HepG2 (cell line): ENCODE measurements around the gene NFASC. TPM values are rescaled to one million over a fixed set of nuclear protein-coding genes. Genes with fewer than 3 reads are reported as not detected.

ENCODE experiments used
- ATAC-seq: fragments of 200-7000 bp; cut with Tn5 transposase; 3 replicates; pipeline ENCODE4 v1.9.1; 2020; ENCODE audit warnings: mild to moderate bottlenecking, moderate library complexity
- BruUV-seq: library from RNA; stranded (reverse); fragments of 400-500 nt; replicated peaks from 2 replicates; lab custom pipeline; 2021; lab: Mats Ljungman, UMichigan
- CTCF ChIA-PET: fragments of 300-600 bp; formaldehyde crosslinking; extraction: SDS; loops from one replicate; lab custom pipeline; 2021; ENCODE audit warnings: low total read pairs, inconsistent platforms, low intra/inter-chr PET ratio; lab: Yijun Ruan, JAX
- POLR2A ChIA-PET: fragments of 350-600 bp; sonication (Branson Sonifier 250); formaldehyde crosslinking; loops from one replicate; lab custom pipeline; 2020; ENCODE audit warnings: antibody characterized with exemption, inconsistent platforms; lab: Yijun Ruan, JAX
- DNase-seq: peaks from one replicate; pipeline ENCODE4 v3.0.0-alpha.2; 2015; ENCODE audit warnings: low spot score
- FAIRE-seq: peaks from 3 replicates; lab custom pipeline; 2011; peaks lifted over from hg19 to GRCh38; lab: Jason Lieb, UNC
- H2AFZ ChIP-seq: one replicate; pipeline ENCODE4 v1.6.1; 2011; ENCODE audit warnings: low read length, inconsistent platforms
- H3K27ac ChIP-seq: fragments of 300-600 bp; 3 replicates; pipeline ENCODE4 v1.8.0; 2011; ENCODE audit warnings: mixed run types, mild to moderate bottlenecking, mixed read lengths, low read length, inconsistent platforms; ENCODE audit not compliant: insufficient read depth; ENCODE audit errors: extremely low read length
- H3K27me3 ChIP-seq, 2 experiments: fragments of 200-600 bp in 1 of 2; 2 replicates in 1 of 2; 3 replicates in 1 of 2; pipeline versions ENCODE4 v1.6.0 to v1.8.0; 2011; ENCODE audit warnings: low read length in 2 of 2, mild to moderate bottlenecking in 2 of 2, moderate library complexity in 2 of 2, inconsistent platforms in 1 of 2; ENCODE audit not compliant: insufficient read depth in 2 of 2, control insufficient read depth in 1 of 2
- H3K36me3 ChIP-seq, 2 experiments: fragments of 200-600 bp in 1 of 2; replicated peaks in 1 of 2; 2 replicates in 1 of 2; 3 replicates in 1 of 2; pipeline versions ENCODE4 v1.5.1 to v1.8.0; 2011; ENCODE audit warnings: low read length in 2 of 2, inconsistent platforms in 1 of 2; ENCODE audit not compliant: insufficient read depth in 2 of 2, control insufficient read depth in 1 of 2
- H3K4me1 ChIP-seq: 2 replicates; pipeline ENCODE4 v1.5.1; 2012; ENCODE audit warnings: low read length, inconsistent platforms; ENCODE audit not compliant: insufficient read depth
- H3K4me2 ChIP-seq: 2 replicates; pipeline ENCODE4 v1.6.0; 2011; ENCODE audit warnings: low read depth, low read length, inconsistent platforms
- H3K4me3 ChIP-seq, 3 experiments: fragments of 200-600 bp in 1 of 3; sonication (generic), shearing (Covaris generic) in 1 of 3; replicated peaks in 1 of 3; 2 replicates each; pipeline ENCODE4 v1.5.1; 2011 to 2016; ENCODE audit warnings: low read length in 3 of 3, inconsistent platforms in 2 of 3, low read depth in 2 of 3, mild to moderate bottlenecking in 2 of 3, control low read depth in 1 of 3, mixed read lengths in 1 of 3; ENCODE audit not compliant: insufficient read depth in 1 of 3
- H3K79me2 ChIP-seq: one replicate; pipeline ENCODE4 v1.6.1; 2011; ENCODE audit warnings: low read length, inconsistent platforms; ENCODE audit not compliant: insufficient read depth
- H3K9ac ChIP-seq: 2 replicates; pipeline ENCODE4 v1.6.0; 2011; ENCODE audit warnings: mild to moderate bottlenecking, low read depth, low read length, inconsistent platforms; ENCODE audit not compliant: insufficient read depth
- H3K9me3 ChIP-seq: 2 replicates; pipeline ENCODE4 v1.5.1; 2012; ENCODE audit warnings: mild to moderate bottlenecking, low read length
- H4K20me1 ChIP-seq: 2 replicates; pipeline ENCODE4 v1.6.0; 2011; ENCODE audit warnings: inconsistent platforms, mild to moderate bottlenecking, low read length, moderate library complexity; ENCODE audit not compliant: insufficient read depth
- FOXM1 ChIP-seq: sonication (generic); formaldehyde crosslinking; IDR thresholded peaks from 2 replicates; pipeline ENCODE4 v1.5.0; 2020; ENCODE audit warnings: missing genetic modification reagents
- GMEB2 ChIP-seq: IDR thresholded peaks from 2 replicates; pipeline ENCODE4 v1.6.1; 2016; ENCODE audit warnings: missing biosample characterization, missing genetic modification reagents, low read depth
- NFRKB ChIP-seq: fragments of 450-650 bp; IDR thresholded peaks from 2 replicates; pipeline ENCODE4 v1.6.1; 2017
- NONO ChIP-seq, 2 experiments: fragments of 450-650 bp in 1 of 2; sonication (generic) in 1 of 2; formaldehyde crosslinking in 1 of 2; IDR thresholded peaks in 1 of 2; conservative IDR thresholded peaks in 1 of 2; 2 replicates each; pipeline versions ENCODE4 v1.6.1 to v1.8.0; 2017 to 2022; ENCODE audit warnings: mild to moderate bottlenecking in 1 of 2, missing genetic modification reagents in 1 of 2, moderate library complexity in 1 of 2
- REPIN1 ChIP-seq: sonication (generic); formaldehyde crosslinking; IDR thresholded peaks from 2 replicates; pipeline ENCODE4 v1.8.0; 2022; ENCODE audit warnings: missing genetic modification reagents, low read depth, mild to moderate bottlenecking, borderline replicate concordance
- TOE1 ChIP-seq: sonication (generic); formaldehyde crosslinking; IDR thresholded peaks from 2 replicates; pipeline ENCODE4 v1.4.0; 2020; ENCODE audit warnings: mild to moderate bottlenecking, missing genetic modification reagents
- whole genome bisulfite sequencing: methylation state at CpG from one replicate; pipeline ENCODE4 v1.1.6; 2017; ENCODE audit warnings: low lambda C conversion rate; 5-methylcytosine and 5-hydroxymethylcytosine counted together
- in situ Hi-C: cut with HindIII; loops from 2 replicates; pipeline ENCODE4 v1.10.0; 2017; ENCODE audit warnings: low pct_unique_long_range_greater_than_20kb; ENCODE audit not compliant: extremely low pct_ligation_motif_present
- intact Hi-C: fragments of 100-400 bp; cut with micrococcal nuclease; formaldehyde crosslinking; loops from one replicate; pipeline ENCODE4 v1.10.0; 2022; ENCODE audit not compliant: unreplicated experiment
- polyA plus RNA-seq, 8 experiments: library from polyadenylated mRNA; depleted of rRNA in 3 of 8; stranded (reverse) in 7 of 8; unstranded in 1 of 8; fragments of >200 nt; fragmentation: Illumina TruSeq in 4 of 8; extraction: Trizol in 4 of 8; gene quantifications; 2 replicates each; pipeline versions ENCODE4 v1.2.1 to v1.2.3, GENCODE V29; 2011 to 2016; ENCODE audit warnings: low read depth in 4 of 8, missing spikeins in 1 of 8, mixed read lengths in 1 of 8; ENCODE audit not compliant: insufficient read depth in 1 of 8
- total RNA-seq, 5 experiments: library from RNA; depleted of rRNA; stranded (reverse); fragments of >200 nt; fragmentation: Illumina TruSeq; extraction: Trizol; gene quantifications; 2 replicates each; pipeline ENCODE4 v1.2.3, GENCODE V29; 2016; ENCODE audit warnings: low read depth in 1 of 5
- TF ChIP-seq, protein P1 (sequence below): sonication (generic); formaldehyde crosslinking; IDR thresholded peaks from 2 replicates; pipeline ENCODE4 v1.4.0; 2020; ENCODE audit warnings: missing genetic modification reagents; ENCODE audit errors: not compliant biosample characterization

The NFASC gene
- total and polyA plus RNA-seq, 2 of the 13 experiments (the other 11 are each of a cell fraction or from before 2014, with no cell fraction given): not detected

DNA sequence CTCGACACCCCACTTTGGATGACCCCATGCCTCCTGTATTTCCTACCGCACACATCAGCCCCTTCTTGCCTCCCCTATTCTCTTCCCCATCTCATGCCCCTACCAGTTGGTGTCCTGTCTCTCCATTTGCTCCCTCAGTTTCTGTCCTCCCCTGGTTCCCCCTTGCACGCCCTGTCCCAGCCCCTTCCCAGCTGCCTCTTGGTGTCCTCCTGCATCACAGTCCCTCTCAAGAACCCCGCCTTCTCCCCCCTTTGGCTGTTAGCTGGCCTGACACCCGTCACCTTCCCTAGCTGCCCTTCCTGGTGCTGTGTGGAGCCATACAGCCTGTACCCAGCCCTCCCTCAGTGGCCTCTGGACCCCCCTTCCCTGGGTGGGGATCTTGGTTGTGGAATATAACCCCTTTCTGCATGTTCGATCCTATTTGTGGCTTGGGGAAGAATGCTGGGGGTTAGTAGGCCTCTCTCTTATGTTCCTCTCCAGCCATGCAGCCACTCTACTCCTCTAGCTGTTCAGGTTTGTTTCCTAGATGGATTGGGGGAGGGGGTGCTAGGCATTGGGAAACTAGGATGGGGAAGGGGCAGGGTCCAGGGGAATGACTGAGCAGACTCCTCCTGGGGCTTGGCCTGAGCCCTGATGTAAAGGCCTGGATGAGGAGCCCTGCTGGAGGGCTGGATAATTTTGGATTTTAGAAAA lies 41.4 kb upstream of the NFASC start:
- H3K4me1 ChIP-seq: no peaks in the 10 kb centered on the region
- WGBS: 19% methylated on average over 6 of the region's 6 CpGs
- intact Hi-C loops (no loop called here), in situ Hi-C loops (no loop called here)
- H4K20me1 ChIP-seq: no peaks in the 10 kb centered on the region
- ChIA-PET CTCF (no interaction called here), POLR2A (no interaction called here)
- no peak overlapping the region for H3K4me3 ChIP-seq
- no peak for TF ChIP-seq REPIN1 (CRISPR knock-in tag)
- no peak for TF ChIP-seq TOE1 (CRISPR knock-in tag)
- no peak for TF ChIP-seq FOXM1 (CRISPR knock-in tag)
- TF ChIP-seq GMEB2 (CRISPR knock-in tag): no peak
- TF ChIP-seq, protein P1, sequence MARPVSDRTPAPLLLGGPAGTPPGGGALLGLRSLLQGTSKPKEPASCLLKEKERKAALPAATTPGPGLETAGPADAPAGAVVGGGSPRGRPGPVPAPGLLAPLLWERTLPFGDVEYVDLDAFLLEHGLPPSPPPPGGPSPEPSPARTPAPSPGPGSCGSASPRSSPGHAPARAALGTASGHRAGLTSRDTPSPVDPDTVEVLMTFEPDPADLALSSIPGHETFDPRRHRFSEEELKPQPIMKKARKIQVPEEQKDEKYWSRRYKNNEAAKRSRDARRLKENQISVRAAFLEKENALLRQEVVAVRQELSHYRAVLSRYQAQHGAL (CRISPR knock-in tag): no peak
- TF ChIP-seq NFRKB: no peak
- TF ChIP-seq NONO (IDR thresholded peaks at IDR 0.05): no peak
- TF ChIP-seq NONO (CRISPR knock-in tag; conservative IDR thresholded peaks at IDR 0.05): no peak
- H3K79me2 ChIP-seq: no peaks in the 10 kb centered on the region
- BruUV-seq: no TSS peak
- FAIRE-seq (no peak), DNase-seq (no peak), ATAC-seq (no peak)
- H3K9me3 ChIP-seq: no peaks in the 10 kb centered on the region
- no peak overlapping the region for H3K4me2 ChIP-seq
- H3K27me3 ChIP-seq: peaks cover 5 to 23% of the 10 kb centered on the region in 2 experiments; a peak in 4 of 5 replicates
- no peak overlapping the region for H3K9ac ChIP-seq
- no peaks in the 10 kb centered on the region for H3K36me3 ChIP-seq
- no peak overlapping the region for H2AFZ ChIP-seq
- no peak overlapping the region for H3K27ac ChIP-seq
